H1 (cell line): ENCODE measurements around the gene NTN4. TPM values are rescaled to one million over a fixed set of nuclear protein-coding genes. Genes with fewer than 3 reads are reported as not detected.

Experiments used
- CTCF ChIA-PET: fragments of 300-600 bp; sonication (Branson Sonifier 250); formaldehyde crosslinking; loops from one replicate; lab custom pipeline; 2021; ENCODE audit not compliant: partially characterized antibody; lab: Charles Lee
- POLR2A ChIA-PET: fragments of 300-600 bp; sonication (Branson Sonifier 250); formaldehyde crosslinking; loops from one replicate; lab custom pipeline; 2021; ENCODE audit warnings: inconsistent platforms; ENCODE audit not compliant: partially characterized antibody; lab: Charles Lee
- DNase-seq, 2 experiments: peaks; one replicate each; pipeline versions ENCODE4 v3.0.0 to v3.0.0-alpha.2; 2010 to 2022; ENCODE audit warnings: low spot score in 2 of 2, low read depth in 1 of 2, mixed read lengths in 1 of 2
- FAIRE-seq: peaks from 2 replicates; lab custom pipeline; 2011; peaks lifted over from hg19 to GRCh38; lab: Jason Lieb, UNC
- H2AFZ ChIP-seq: 2 replicates; pipeline ENCODE4 v1.8.1; 2012; ENCODE audit warnings: low read length, inconsistent platforms
- H2AK5ac ChIP-seq: 2 replicates; pipeline ENCODE4 v1.6.1; 2013; ENCODE audit warnings: low read depth, low read length
- H2BK120ac ChIP-seq: replicated peaks from 2 replicates; pipeline ENCODE3; 2013; ENCODE audit warnings: low read depth, low read length, inconsistent platforms
- H2BK12ac ChIP-seq: 2 replicates; pipeline ENCODE4 v1.6.1; 2013; ENCODE audit warnings: low read depth, low read length
- H2BK15ac ChIP-seq: 2 replicates; pipeline ENCODE4 v1.6.1; 2013; ENCODE audit warnings: low read length
- H2BK20ac ChIP-seq: 2 replicates; pipeline ENCODE4 v1.6.1; 2013; ENCODE audit warnings: low read length
- H2BK5ac ChIP-seq: 2 replicates; pipeline ENCODE4 v1.6.1; 2013; ENCODE audit warnings: low read depth, low read length
- H3K14ac ChIP-seq: 2 replicates; pipeline ENCODE4 v1.6.1; 2013; ENCODE audit warnings: inconsistent platforms; ENCODE audit not compliant: insufficient read length
- H3K18ac ChIP-seq: 2 replicates; pipeline ENCODE4 v1.6.1; 2013; ENCODE audit warnings: low read length; ENCODE audit errors: extremely low read depth
- H3K23ac ChIP-seq: 2 replicates; pipeline ENCODE4 v1.6.1; 2013; ENCODE audit warnings: inconsistent platforms; ENCODE audit not compliant: insufficient read length
- H3K23me2 ChIP-seq: 2 replicates; pipeline ENCODE4 v1.6.1; 2013; ENCODE audit warnings: low read depth, low read length
- H3K27ac ChIP-seq: 2 replicates; pipeline ENCODE4 v1.6.1; 2011; ENCODE audit warnings: low read depth, low read length, inconsistent platforms
- H3K27me3 ChIP-seq, 4 experiments: replicated peaks in 1 of 4; 1 replicate in 1 of 4; 2 replicates in 3 of 4; pipeline versions ENCODE4 v1.6.1 to v1.8.1; 2011 to 2013; ENCODE audit warnings: low read length in 3 of 4, mild to moderate bottlenecking in 3 of 4, inconsistent platforms in 2 of 4, mixed read lengths in 2 of 4, moderate library complexity in 1 of 4; ENCODE audit not compliant: control insufficient read depth in 3 of 4, insufficient read depth in 3 of 4; ENCODE audit errors: extremely low read depth in 1 of 4
- H3K36me3 ChIP-seq, 4 experiments: 2 replicates each; pipeline versions ENCODE4 v1.6.1 to v1.8.1; 2011 to 2013; ENCODE audit warnings: mild to moderate bottlenecking in 4 of 4, low read length in 3 of 4, moderate library complexity in 2 of 4, control low read depth in 1 of 4, inconsistent platforms in 1 of 4; ENCODE audit not compliant: insufficient read depth in 4 of 4, control insufficient read depth in 2 of 4
- H3K4ac ChIP-seq: replicated peaks from 2 replicates; pipeline ENCODE3; 2013; ENCODE audit warnings: low read length, low read depth, mixed read lengths, inconsistent platforms; ENCODE audit not compliant: insufficient read length
- H3K4me1 ChIP-seq, 4 experiments: replicated peaks in 1 of 4; 1 replicate in 1 of 4; 2 replicates in 3 of 4; pipeline versions ENCODE4 v1.6.1 to v1.8.1; 2011 to 2013; ENCODE audit warnings: low read length in 3 of 4, inconsistent platforms in 2 of 4, mixed read lengths in 1 of 4; ENCODE audit not compliant: insufficient read depth in 4 of 4, control insufficient read depth in 3 of 4
- H3K4me2 ChIP-seq, 2 experiments: 2 replicates each; pipeline versions ENCODE4 v1.6.1 to v1.8.1; 2011 to 2013; ENCODE audit warnings: low read depth in 2 of 2, low read length in 2 of 2, control low read depth in 1 of 2, inconsistent platforms in 1 of 2, mild to moderate bottlenecking in 1 of 2; ENCODE audit not compliant: insufficient read depth in 1 of 2
- H3K4me3 ChIP-seq, 4 experiments: fragments of 200-600, 300-600 bp in 1 of 4; sonication (generic), shearing (Covaris generic), sonication (Bioruptor Twin) in 1 of 4; 2 replicates each; pipeline versions ENCODE4 v1.5.1 to v1.8.1; 2011 to 2016; ENCODE audit warnings: low read length in 4 of 4, low read depth in 3 of 4, control low read depth in 2 of 4, inconsistent platforms in 2 of 4, mild to moderate bottlenecking in 2 of 4, mixed read lengths in 1 of 4, moderate library complexity in 1 of 4; ENCODE audit not compliant: insufficient read depth in 2 of 4; ENCODE audit errors: extremely low read depth in 1 of 4
- H3K56ac ChIP-seq: replicated peaks from 2 replicates; pipeline ENCODE3; 2013; ENCODE audit warnings: low read depth, mild to moderate bottlenecking, mixed read lengths, low read length, inconsistent platforms; ENCODE audit not compliant: insufficient read length
- H3K79me1 ChIP-seq: 2 replicates; pipeline ENCODE4 v1.6.1; 2013; ENCODE audit warnings: low read depth, low read length, control low read depth
- H3K79me2 ChIP-seq, 2 experiments: 2 replicates each; pipeline versions ENCODE4 v1.6.1 to v1.8.1; 2012 to 2013; ENCODE audit warnings: low read length in 2 of 2, mild to moderate bottlenecking in 2 of 2, inconsistent platforms in 1 of 2; ENCODE audit not compliant: insufficient read depth in 2 of 2, control insufficient read depth in 1 of 2
- H3K9ac ChIP-seq, 4 experiments: replicated peaks in 1 of 4; 1 replicate in 1 of 4; 2 replicates in 3 of 4; pipeline versions ENCODE4 v1.6.1 to v1.8.1; 2011 to 2013; ENCODE audit warnings: low read depth in 3 of 4, low read length in 3 of 4, control low read depth in 2 of 4, mild to moderate bottlenecking in 2 of 4, moderate library complexity in 2 of 4, inconsistent platforms in 1 of 4; ENCODE audit errors: extremely low read depth in 1 of 4
- H3K9me3 ChIP-seq, 2 experiments: 2 replicates each; pipeline versions ENCODE4 v1.6.1 to v1.8.1; 2012 to 2013; ENCODE audit warnings: mild to moderate bottlenecking in 2 of 2, moderate library complexity in 2 of 2, control low read depth in 1 of 2, inconsistent platforms in 1 of 2, low read depth in 1 of 2, low read length in 1 of 2, mixed read lengths in 1 of 2; ENCODE audit not compliant: insufficient read depth in 2 of 2
- H4K20me1 ChIP-seq, 2 experiments: replicated peaks in 1 of 2; 2 replicates each; pipeline versions ENCODE3 to v1.8.1; 2011 to 2013; ENCODE audit warnings: inconsistent platforms in 2 of 2, low read length in 2 of 2, mild to moderate bottlenecking in 1 of 2; ENCODE audit not compliant: insufficient read depth in 2 of 2, control insufficient read depth in 1 of 2
- H4K5ac ChIP-seq: 2 replicates; pipeline ENCODE4 v1.6.1; 2013; ENCODE audit warnings: low read length, low read depth, mixed read lengths, inconsistent platforms; ENCODE audit not compliant: insufficient read length
- H4K8ac ChIP-seq: 2 replicates; pipeline ENCODE4 v1.8.0; 2013; ENCODE audit warnings: mild to moderate bottlenecking, moderate library complexity, low read length, inconsistent platforms; ENCODE audit not compliant: insufficient read depth; ENCODE audit errors: extremely low read depth
- H4K91ac ChIP-seq: replicated peaks from 2 replicates; pipeline ENCODE3; 2013; ENCODE audit warnings: low read length, mixed read lengths, inconsistent platforms; ENCODE audit not compliant: insufficient read length
- BACH1 ChIP-seq: IDR thresholded peaks from 2 replicates; pipeline ENCODE4 v1.6.1; 2012; ENCODE audit warnings: low read length, improper control_type of control experiment
- CTCF ChIP-seq, 3 experiments: IDR thresholded peaks; 1 replicate in 2 of 3; 2 replicates in 1 of 3; pipeline versions ENCODE4 v1.5.1 to v1.6.1; 2011; ENCODE audit warnings: low read length in 3 of 3, mild to moderate bottlenecking in 3 of 3, inconsistent platforms in 2 of 3, low read depth in 1 of 3, moderate library complexity in 1 of 3; ENCODE audit not compliant: insufficient read depth in 1 of 3; ENCODE audit errors: control extremely low read depth in 1 of 3
- JUND ChIP-seq: IDR thresholded peaks from 2 replicates; pipeline ENCODE4 v1.6.1; 2011; ENCODE audit warnings: mild to moderate bottlenecking, improper control_type of control experiment, low read length
- PHF8 ChIP-seq: fragments of 200-600 bp; sonication (generic); conservative IDR thresholded peaks from 2 replicates; pipeline ENCODE4 v1.7.1; 2012; ENCODE audit warnings: low read depth, mild to moderate bottlenecking, inconsistent platforms, low read length, moderate library complexity
- POLR2A ChIP-seq, 2 experiments: IDR thresholded peaks; 1 replicate in 1 of 2; 2 replicates in 1 of 2; pipeline ENCODE4 v1.6.1; 2011; ENCODE audit warnings: low read depth in 2 of 2, low read length in 2 of 2, mild to moderate bottlenecking in 2 of 2; ENCODE audit errors: control extremely low read depth in 1 of 2
- TAF7 ChIP-seq: optimal IDR thresholded peaks from 2 replicates; pipeline ENCODE3; 2011; ENCODE audit warnings: low read depth, mild to moderate bottlenecking, inconsistent platforms, low read length, moderate library complexity, borderline replicate concordance
- USF2 ChIP-seq: IDR thresholded peaks from 2 replicates; pipeline ENCODE4 v1.6.1; 2011; ENCODE audit warnings: low read length, improper control_type of control experiment
- WGBS, 2 experiments: shearing (Covaris generic) in 1 of 2; methylation state at CpG; one replicate each; pipeline versions ENCODE4 v1.1.6 to v1.1.7; 2013 to 2015; ENCODE audit warnings: low lambda C conversion rate in 2 of 2, mixed read lengths in 2 of 2, inconsistent platforms in 1 of 2, low coverage in 1 of 2, missing lambda C conversion rate in 1 of 2; ENCODE audit not compliant: insufficient replicate concordance in 2 of 2, insufficient coverage in 1 of 2, insufficient read length in 1 of 2; ENCODE audit errors: extremely low coverage in 1 of 2, missing lambda C conversion rate in 1 of 2; 5-methylcytosine and 5-hydroxymethylcytosine counted together
- polyA plus RNA-seq, 7 experiments: library from polyadenylated mRNA; depleted of rRNA in 3 of 7; stranded (reverse) in 5 of 7; unstranded in 2 of 7; fragments of >200 nt in 5 of 7; fragments of 200-250 nt in 2 of 7; gene quantifications; 1 replicate in 5 of 7; 2 replicates in 1 of 7; 4 replicates in 1 of 7; pipeline versions ENCODE4 v1.2.1 to v1.2.3, GENCODE V29; 2011 to 2013; ENCODE audit warnings: missing spikeins in 2 of 7, mixed read lengths in 2 of 7
- total RNA-seq: library from RNA; stranded (reverse); fragmentation: NEBNext Ultra II Directional; extraction: Animal tissue kit (Norgen Biotek cat#: 25700); gene quantifications from 2 replicates; pipeline ENCODE4 v1.2.1, GENCODE V29; 2021

Gene NTN4
- total and polyA plus RNA-seq, 2 of the 8 experiments (the other 6 are each of a cell fraction or from before 2014, with no cell fraction given) = 0.74 to 1.3 TPM

DNA sequence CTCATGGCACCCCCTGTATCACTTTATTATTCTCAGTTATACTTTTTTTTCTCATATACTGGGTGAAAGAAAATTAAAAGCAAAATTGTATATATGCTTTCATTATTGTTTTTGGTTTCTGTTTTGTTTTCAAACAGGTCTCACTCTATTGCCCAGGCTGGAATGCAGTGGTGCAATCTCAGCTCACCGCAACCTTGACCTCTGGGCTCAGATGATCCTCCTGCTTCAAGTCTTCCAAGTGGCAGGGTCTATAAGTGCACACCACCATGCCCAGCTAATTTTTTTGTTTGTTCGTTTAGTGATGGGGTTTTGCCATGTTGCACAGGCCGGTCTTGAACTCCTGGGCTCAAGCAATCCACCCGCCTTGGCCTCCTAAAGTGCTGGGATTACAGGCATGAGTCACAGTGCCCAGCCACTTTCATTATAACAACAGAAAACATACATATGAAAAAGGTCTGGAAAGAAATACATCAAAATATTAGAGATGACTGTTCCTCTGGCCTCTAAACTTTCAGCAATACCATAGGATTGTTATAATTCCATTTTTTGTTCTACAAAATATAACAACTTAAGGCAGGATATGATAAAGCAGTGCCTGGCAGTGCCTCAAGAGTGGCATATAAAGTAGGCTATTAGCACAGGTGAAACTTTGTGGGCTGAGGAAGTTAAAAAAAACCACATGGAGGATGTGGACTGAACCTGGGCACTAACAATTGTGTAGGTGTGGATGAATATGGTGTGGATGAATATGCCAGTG, 5.8 kb upstream of the NTN4 start:
- no peak overlapping the region for H3K4me3 ChIP-seq
- no peak overlapping the region for H4K5ac ChIP-seq
- no peak overlapping the region for H3K14ac ChIP-seq
- POLR2A ChIA-PET = no interaction called here
- no peaks in the 10 kb centered on the region for H4K20me1 ChIP-seq
- H3K36me3 ChIP-seq = no peaks in the 10 kb centered on the region
- DNase-seq (no peak), FAIRE-seq (no peak)
- no peak overlapping the region for H2AFZ ChIP-seq
- H2BK12ac ChIP-seq = no peak overlapping the region
- CTCF ChIA-PET = interaction anchor here (1.4 to 2.7 kb wide), 3 partner anchors 9 to 280 kb away, joined by 3 to 11 read pairs (median 3); no protein-coding TSS in a partner anchor
- H2BK120ac ChIP-seq = no peak overlapping the region
- H4K8ac ChIP-seq = no peak overlapping the region
- H3K18ac ChIP-seq = no peak overlapping the region
- H3K23me2 ChIP-seq = peaks cover under 1% of the 10 kb centered on the region; the same call in 1 of the 2 replicates
- H3K9me3 ChIP-seq = no peaks in the 10 kb centered on the region
- H3K4me1 ChIP-seq = peaks cover 0 to 2% (median 0%) of the 10 kb centered on the region in 4 experiments; a peak in 1 of 7 replicates
- TF ChIP-seq BACH1 = no peak
- no peak for TF ChIP-seq POLR2A (IDR thresholded peaks at IDR 0.05; ENCODE audit: control extremely low read depth in 1 of 2, low read depth in 2 of 2, low read length in 2 of 2)
- no peak for TF ChIP-seq CTCF (IDR thresholded peaks at IDR 0.05; ENCODE audit: control extremely low read depth in 1 of 3, insufficient read depth in 1 of 3, low read depth in 1 of 3, low read length in 3 of 3)
- TF ChIP-seq JUND = no peak
- TF ChIP-seq PHF8 = no peak
- no peak for TF ChIP-seq TAF7
- no peak for TF ChIP-seq USF2
- H3K79me2 ChIP-seq = no peaks in the 10 kb centered on the region
- no peak overlapping the region for H4K91ac ChIP-seq
- no peak overlapping the region for H3K23ac ChIP-seq
- no peak overlapping the region for H2BK5ac ChIP-seq
- H2BK15ac ChIP-seq = no peak overlapping the region
- H3K4me2 ChIP-seq = no peak overlapping the region
- no peak overlapping the region for H3K27ac ChIP-seq
- no peaks in the 10 kb centered on the region for H3K79me1 ChIP-seq
- no peak overlapping the region for H2AK5ac ChIP-seq
- 91% methylated on average over 4 of the region's 4 CpGs; no CpG with 5 or more reads in 1 of the 2 experiments for WGBS, 2 experiments
- H3K56ac ChIP-seq = no peak overlapping the region
- H3K9ac ChIP-seq = no peak overlapping the region
- H3K4ac ChIP-seq = no peak overlapping the region
- H3K27me3 ChIP-seq = peaks cover 3 to 10% (median 5%) of the 10 kb centered on the region in 4 experiments
- no peak overlapping the region for H2BK20ac ChIP-seq
